ENCODE measurements around the gene EXOC3. TPM values are rescaled to one million over a fixed set of nuclear protein-coding genes. Genes with fewer than 3 reads are reported as not detected.

EXOC3 gene
- total and polyA plus RNA-seq, 2 of the 4 experiments (the other 2 are of a cell fraction) = 35.1 to 47.5 TPM

- Histone ChIP-seq H3K18ac (ENCODE audit: low read depth, low read length) (no peak overlapping the region), H4K5ac (ENCODE audit: low read depth, low read length) (no peak overlapping the region), H3K36me3 (ENCODE audit: control insufficient read depth, insufficient read depth, low read length) (no peaks in the 10 kb centered on the region), H4K91ac (ENCODE audit: insufficient read depth, low read depth, low read length) (no peak overlapping the region), H3K14ac (replicated peaks; ENCODE audit: low read depth, low read length) (no peak overlapping the region), H3K9ac (ENCODE audit: low read depth, low read length) (no peak overlapping the region), H3K9me1 (ENCODE audit: insufficient read depth, low read length) (no peaks in the 10 kb centered on the region), H3K4me1 (ENCODE audit: control insufficient read depth, insufficient read depth, low read length) (no peaks in the 10 kb centered on the region), H2AFZ (replicated peaks; ENCODE audit: low read length, poor library complexity) (no peak overlapping the region), H3K4me2 (ENCODE audit: low read depth, low read length) (no peak overlapping the region), H2BK120ac (ENCODE audit: low read depth, low read length) (no peak overlapping the region), H3K4me3 (ENCODE audit: insufficient read depth, low read depth, low read length) (no peak overlapping the region), H3K27me3 (ENCODE audit: control insufficient read depth, insufficient read depth, low read length) (peaks cover 48% of the 10 kb centered on the region), H3K4ac (ENCODE audit: low read depth, low read length) (no peak overlapping the region), H2BK20ac (ENCODE audit: low read depth, low read length) (no peak overlapping the region), H2AK9ac (replicated peaks; ENCODE audit: low read depth, low read length, poor library complexity) (no peak overlapping the region), H2BK15ac (ENCODE audit: low read depth, low read length) (no peak overlapping the region), H3K23ac (ENCODE audit: low read depth, low read length) (no peak overlapping the region), H3K27ac (ENCODE audit: insufficient read depth, low read length) (no peak overlapping the region), H4K8ac (ENCODE audit: low read depth in 2 of 2, low read length in 2 of 2) (no peak overlapping the region), H4K20me1 (ENCODE audit: insufficient read depth, low read length) (no peaks in the 10 kb centered on the region), H3K79me1 (ENCODE audit: low read depth in 1 of 2, low read length in 2 of 2) (no peaks in the 10 kb centered on the region), H3K56ac (ENCODE audit: extremely low read depth, insufficient read depth, low read length) (no peak overlapping the region), H2AK5ac (ENCODE audit: low read depth, low read length) (no peak overlapping the region), H2BK5ac (ENCODE audit: low read depth, low read length, poor library complexity, severe bottlenecking) (no peak overlapping the region), H3K9me3 (ENCODE audit: control insufficient read depth, insufficient read depth, low read length) (no peaks in the 10 kb centered on the region)
- in situ Hi-C loops (cut with MboI; ENCODE audit: low sequenced_read_pairs) = no loop called here
- no peak for ATAC-seq (ENCODE audit: low read depth)
- ChIA-PET CTCF (no interaction called here), POLR2A (ENCODE audit: unreplicated experiment) (no interaction called here)
- dilution Hi-C loops (cut with HindIII; ENCODE audit: low sequenced_read_pairs, unreplicated experiment) = no loop called here
- TF ChIP-seq USF2 (IDR thresholded peaks at IDR 0.05; ENCODE audit: low read depth, low read length) (no peak), RFX5 (IDR thresholded peaks at IDR 0.05; ENCODE audit: low read depth, low read length) (no peak), RCOR1 (IDR thresholded peaks at IDR 0.05; ENCODE audit: insufficient replicate concordance, low read length) (no peak), RAD21 (IDR thresholded peaks at IDR 0.05; ENCODE audit: low read length) (no peak), NFE2L2 (IDR thresholded peaks at IDR 0.05; ENCODE audit: low read depth, low read length) (no peak), POLR2A (IDR thresholded peaks at IDR 0.05; ENCODE audit: low read depth, low read length) (no peak), SMC3 (IDR thresholded peaks at IDR 0.05; ENCODE audit: low read depth, low read length) (no peak), CHD1 (IDR thresholded peaks at IDR 0.05; ENCODE audit: low read depth, low read length) (no peak), MXI1 (IDR thresholded peaks at IDR 0.05; ENCODE audit: borderline replicate concordance, low read depth, low read length) (no peak), CTCF (conservative IDR thresholded peaks at IDR 0.05; ENCODE audit: low read depth, low read length) (no peak), FOS (IDR thresholded peaks at IDR 0.05; ENCODE audit: low read depth, low read length) (no peak), MAZ (IDR thresholded peaks at IDR 0.05; ENCODE audit: borderline replicate concordance, low read depth, low read length) (no peak), CEBPB (IDR thresholded peaks at IDR 0.05; ENCODE audit: low read depth, low read length) (no peak), ELK1 (IDR thresholded peaks at IDR 0.05; ENCODE audit: borderline replicate concordance, low read depth, low read length) (no peak), MAFK (IDR thresholded peaks at IDR 0.05; ENCODE audit: low read depth, low read length) (no peak), BHLHE40 (IDR thresholded peaks at IDR 0.05; ENCODE audit: low read depth, low read length) (no peak)
- BruUV-seq (replicated peaks) = no TSS peak
- WGBS, 2 experiments (ENCODE audit: extremely low coverage in 2 of 2, insufficient read length in 1 of 2) = no CpG with 5 or more reads among the region's 9 CpGs
- DNase-seq = no peak
- intact Hi-C loops (cut with micrococcal nuclease) = no loop called here
Observed at GRCh38 chr5:510521-510920, 67.5 kb downstream of the EXOC3 start.
